GM18870 (cell line): ENCODE measurements around the gene CSTPP1.

Source experiments
- ATAC-seq: cut with Tn5 transposase; IDR thresholded peaks from one replicate; pipeline ENCODE4 v1.9.1; 2021; ENCODE audit warnings: moderate library complexity; ENCODE audit not compliant: unreplicated experiment

CSTPP1 gene

GRCh38 chr11:47123094-47123493 is 186.5 kb downstream of the CSTPP1 start:
- no peak for ATAC-seq

- ATAC-seq: no peak
Measured at GRCh38 chr11:47124675-47125074, 188.1 kb downstream of the CSTPP1 start.

GRCh38 chr11:47125083-47125482 is 188.5 kb downstream of the CSTPP1 start:
- ATAC-seq: no peak

GRCh38 chr11:47127213-47127612 is 190.7 kb downstream of the CSTPP1 start:
- ATAC-seq: no peak

DNA sequence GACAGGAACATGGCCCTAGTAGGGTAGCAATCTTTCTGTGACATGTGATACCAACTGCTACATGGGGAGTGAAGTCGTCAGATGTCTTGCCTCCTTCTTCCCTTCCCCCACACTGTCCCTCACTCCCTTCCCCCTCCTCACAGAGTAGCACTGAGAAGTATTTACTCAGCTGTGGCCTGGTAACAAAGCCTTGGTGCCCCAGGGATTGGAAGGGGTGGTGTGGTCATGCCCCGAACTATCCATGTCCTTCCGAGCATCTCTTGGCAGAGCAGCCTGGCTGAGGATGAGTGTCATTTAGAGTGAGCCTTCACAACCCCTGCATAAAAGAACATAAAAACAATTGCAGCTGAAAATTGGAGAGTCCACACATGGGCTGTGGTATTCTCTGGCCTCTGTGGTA is 194.0 kb downstream of the CSTPP1 start:
- ATAC-seq: no peak

DNA sequence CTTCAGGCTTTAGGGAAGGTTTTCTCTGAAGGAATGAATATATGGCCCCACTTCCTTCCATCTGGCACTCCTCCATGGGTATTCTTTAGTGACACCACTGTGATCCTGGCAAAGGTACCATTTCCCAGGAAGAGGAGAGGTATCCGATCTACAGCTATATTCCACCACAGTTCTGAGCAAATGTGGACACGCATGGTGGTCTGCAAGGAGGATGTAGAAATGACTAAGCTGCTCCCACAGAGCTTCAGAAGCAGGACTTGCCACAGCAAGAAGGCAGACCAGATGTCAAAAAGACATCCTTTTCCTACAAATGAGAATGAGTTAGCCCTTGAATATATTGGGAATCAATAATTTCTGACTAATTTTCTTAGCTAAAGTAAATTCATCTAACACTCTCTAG is 194.6 kb downstream of the CSTPP1 start:
- ATAC-seq: no peak

- ATAC-seq: no peak
Measured at GRCh38 chr11:47132490-47132889, 195.9 kb downstream of the CSTPP1 start.

DNA sequence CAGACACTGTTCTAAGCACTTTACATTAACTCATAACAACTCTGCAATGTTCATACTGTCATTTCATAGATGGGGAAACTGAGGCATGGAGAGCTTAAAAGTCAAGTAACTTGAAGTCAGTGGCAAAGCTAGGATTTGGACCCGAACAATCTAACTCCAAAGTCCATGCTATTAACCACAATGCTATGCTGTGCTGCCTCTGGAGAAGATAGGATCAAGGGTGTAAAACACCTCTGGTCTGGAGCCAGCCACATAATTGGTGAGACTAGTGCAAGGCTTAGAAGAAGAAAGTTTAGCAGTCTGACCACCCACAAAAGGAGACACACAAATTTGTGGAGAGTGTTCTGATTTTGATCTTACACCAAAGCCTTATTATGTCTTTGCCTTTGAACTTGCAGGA is 196.4 kb downstream of the CSTPP1 start:
- no peak for ATAC-seq

- no peak for ATAC-seq
Measured at GRCh38 chr11:47136327-47136726, 199.8 kb downstream of the CSTPP1 start.

GRCh38 chr11:47136921-47137320 is 200.4 kb downstream of the CSTPP1 start:
- ATAC-seq: no peak

- ATAC-seq: no peak
Measured at GRCh38 chr11:47137476-47137875, 200.9 kb downstream of the CSTPP1 start.

GRCh38 chr11:47139878-47140277 is 203.3 kb downstream of the CSTPP1 start:
- ATAC-seq: no peak

GRCh38 chr11:47143322-47143721 is 206.8 kb downstream of the CSTPP1 start:
- no peak for ATAC-seq

GRCh38 chr11:47144541-47144940 is 208.0 kb downstream of the CSTPP1 start:
- ATAC-seq: no peak

GRCh38 chr11:47147250-47147649 is 210.7 kb downstream of the CSTPP1 start:
- ATAC-seq: no peak

DNA sequence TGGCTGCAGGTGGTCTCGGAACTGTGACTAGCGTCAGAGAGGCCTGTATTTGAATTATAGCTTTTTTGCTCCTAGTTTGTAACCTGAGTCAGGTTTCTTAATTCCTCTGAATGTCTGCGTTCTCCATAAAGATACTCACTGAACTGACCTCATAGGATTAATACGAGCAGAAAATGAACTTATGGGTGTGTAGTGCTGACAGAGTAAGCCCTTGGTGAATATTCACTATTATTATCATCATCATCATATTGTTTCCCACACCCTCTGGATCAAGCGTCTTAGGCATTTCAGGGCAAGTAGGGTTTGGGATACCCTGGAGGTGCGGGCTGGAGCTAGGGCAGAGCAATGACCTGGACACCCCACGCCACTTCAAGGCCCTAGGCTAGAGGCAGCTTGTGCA is 211.1 kb downstream of the CSTPP1 start:
- no peak for ATAC-seq

GRCh38 chr11:47148270-47148669 is 211.7 kb downstream of the CSTPP1 start:
- no peak for ATAC-seq

GRCh38 chr11:47148903-47149531 is 212.5 kb downstream of the CSTPP1 start:
- ATAC-seq: no peak

DNA sequence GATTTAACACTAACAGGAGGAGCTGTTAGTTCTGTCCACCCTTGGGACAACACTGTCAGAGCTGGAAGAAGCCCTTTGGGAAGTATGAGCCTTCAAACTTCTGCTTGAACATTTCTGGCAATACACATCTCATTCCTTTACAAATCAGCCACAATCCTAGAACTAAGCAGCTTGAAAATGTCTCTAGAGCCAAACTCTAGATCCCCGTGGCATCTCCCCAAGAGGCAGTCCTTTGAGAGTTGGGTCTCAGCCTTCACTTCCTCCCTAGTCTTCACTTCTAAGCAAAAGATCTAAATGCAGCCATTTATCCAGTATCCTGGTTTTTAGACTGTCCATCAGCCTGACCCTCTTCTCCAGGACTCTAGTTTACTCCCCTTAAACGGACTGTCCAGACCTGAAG is 213.2 kb downstream of the CSTPP1 start:
- no peak for ATAC-seq

DNA sequence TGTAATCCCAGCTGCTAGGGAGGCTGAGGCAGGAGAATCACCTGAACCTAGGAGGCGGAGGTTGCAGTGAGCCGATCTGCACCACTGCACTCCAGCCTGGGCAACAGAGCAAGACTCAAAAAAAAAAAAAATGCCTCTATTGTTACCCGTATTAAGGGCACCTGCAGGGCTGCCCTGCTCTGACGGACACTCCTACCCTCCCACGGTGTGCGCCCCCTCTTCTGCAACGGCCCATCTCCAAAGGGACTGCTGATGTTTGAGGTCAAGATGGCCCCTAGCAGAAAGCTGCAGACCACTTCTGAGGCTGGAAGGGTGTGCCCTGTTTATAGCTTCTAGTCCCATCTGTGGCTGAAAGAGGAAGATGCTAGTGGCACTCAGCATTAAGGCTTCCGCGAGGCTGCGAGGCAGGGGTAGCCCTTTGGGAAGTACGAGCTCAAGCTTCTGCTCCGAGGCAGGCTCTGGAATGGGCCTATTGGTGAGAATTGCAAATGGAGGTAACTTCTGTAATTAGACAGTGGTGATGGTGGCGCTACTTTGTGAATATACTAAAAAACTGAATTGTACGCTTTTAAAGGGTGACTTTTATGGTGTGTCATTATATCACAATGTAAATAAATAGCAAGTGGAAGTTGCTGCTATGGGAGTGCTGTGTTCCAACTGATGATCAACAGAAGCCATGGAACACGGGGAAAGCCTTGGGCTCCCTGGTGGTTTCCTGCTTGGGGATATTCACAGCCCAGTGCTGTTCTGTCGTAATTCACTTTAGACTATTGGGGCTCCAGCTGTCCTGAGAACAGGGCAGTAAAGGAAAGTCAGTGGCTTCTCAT is 215.8 kb downstream of the CSTPP1 start:
- ATAC-seq: no peak

DNA sequence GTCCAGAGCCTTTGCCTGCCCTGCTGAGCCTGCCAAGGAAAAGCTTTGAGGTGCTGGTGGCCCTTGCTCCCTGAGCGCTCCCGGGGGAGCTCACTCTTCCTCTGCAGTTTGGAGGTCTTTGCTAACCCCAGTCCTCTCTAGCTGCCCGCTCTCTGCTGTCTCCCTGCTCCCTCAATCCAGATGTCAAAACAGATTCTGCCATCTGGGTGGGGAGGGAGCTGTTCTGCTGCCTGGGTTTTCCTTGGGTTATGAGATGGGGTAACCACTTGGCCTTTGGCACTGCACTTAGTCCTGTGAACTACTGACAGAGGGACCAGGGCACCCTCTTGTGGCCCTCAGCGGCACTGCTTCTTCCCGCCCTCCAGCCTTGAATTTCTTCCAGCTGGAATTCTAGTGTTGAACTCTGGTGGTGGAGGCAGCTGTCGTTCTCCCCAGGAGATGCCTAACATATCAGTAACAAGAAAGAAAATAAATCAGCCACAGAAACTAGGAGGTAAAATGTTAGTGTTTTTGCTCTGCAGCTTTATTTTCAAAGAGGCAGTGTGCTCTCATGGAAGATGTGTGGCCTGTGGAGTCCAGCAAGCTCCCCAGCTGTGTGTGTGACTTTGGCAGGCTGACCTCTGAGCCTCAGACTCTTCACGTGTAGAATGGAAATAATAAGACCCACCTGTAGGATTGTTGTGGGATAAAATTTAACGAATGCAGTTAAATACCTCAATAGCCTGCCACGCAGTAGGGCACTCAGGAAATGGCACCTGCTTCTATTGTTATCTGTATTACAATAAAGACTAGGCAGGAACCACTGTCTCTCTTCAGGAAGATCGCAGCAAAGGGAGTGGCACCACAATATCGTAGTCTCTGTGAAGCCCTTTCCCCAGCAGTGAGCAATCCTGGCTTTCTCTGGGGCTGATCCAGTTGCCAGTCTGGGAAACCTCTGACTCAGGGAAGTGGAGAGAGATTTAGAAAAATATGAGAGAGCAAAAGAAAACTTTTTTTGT is 216.7 kb downstream of the CSTPP1 start:
- no peak for ATAC-seq
